DMS153 treated with DMSO at 0.1 percent for 48 hours (cell line): ENCODE results near the gene ADAMTS4.

ENCODE experiments used
- DNase-seq: peaks from one replicate; lab custom pipeline; 2025; ENCODE audit not compliant: unreplicated experiment; lab: John Stamatoyannopoulos, UW

ADAMTS4 gene

DNA sequence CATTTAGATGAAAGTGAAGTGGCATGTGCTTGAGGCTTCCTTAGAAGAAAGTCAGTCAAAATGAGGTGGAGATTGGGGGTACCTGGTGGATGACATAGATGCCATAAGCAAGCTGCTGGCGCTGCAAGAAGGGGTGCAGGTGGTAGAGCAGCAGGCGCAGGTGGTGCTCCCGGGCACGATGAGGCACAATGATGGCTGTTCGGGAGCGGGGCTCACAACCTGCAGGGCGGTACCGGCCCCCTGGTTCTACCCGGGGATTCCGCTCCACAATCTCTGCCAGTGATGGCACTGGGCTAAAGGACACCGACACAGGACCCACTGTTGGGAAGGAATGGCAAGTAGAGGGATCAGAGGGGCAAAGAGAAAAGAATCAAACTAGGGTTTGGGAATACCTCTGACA, 23.9 kb downstream of the ADAMTS4 start:
- DNase-seq = no peak

DNA sequence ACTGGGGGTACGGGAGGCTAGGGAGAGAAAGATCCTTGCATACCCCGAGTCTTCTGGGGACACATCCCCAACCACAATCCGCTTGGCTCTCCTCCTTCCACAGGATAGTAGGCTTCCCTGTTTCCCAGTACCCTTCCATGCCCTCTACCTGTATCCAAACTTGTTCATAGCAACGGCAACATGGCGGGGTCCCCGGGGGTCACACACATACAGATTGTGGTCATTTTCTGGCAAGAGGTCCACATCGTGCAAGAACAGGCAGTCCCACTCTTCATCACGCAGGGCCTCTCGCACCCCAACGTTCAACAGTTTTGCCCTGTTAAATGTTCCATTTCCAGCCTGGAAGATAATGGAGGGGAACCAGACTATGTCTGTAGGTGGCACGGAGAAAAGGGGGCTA, 25.1 kb downstream of the ADAMTS4 start:
- no peak for DNase-seq

DNA sequence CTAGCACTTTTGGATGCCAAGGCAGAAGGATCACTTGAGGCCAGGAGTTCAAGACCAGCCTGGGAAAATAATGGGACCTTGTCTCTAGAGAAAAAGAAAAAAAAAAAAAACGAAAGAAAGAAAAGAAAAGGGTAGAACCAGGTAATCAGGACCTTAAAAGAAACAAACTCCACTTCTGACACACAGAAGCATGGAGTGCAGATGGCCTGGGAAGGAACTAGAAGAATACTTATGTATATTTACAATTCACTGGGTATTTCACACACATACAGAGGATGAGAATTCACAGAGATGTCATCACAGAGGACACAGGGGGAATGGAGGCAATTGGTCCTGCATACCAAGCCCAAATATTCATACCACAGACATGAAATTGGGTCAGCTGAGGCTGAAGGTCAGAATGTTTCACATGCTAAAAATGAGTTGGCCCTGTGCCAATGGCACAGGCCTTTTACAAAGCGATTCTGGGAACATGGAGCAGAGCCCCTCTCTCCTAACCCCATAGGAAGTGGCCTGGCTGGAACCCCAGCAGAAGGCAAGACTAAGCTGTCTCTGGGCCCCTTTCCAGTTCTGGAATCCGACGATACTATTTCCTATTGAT, 26.0 kb downstream of the ADAMTS4 start:
- no peak for DNase-seq

DNA sequence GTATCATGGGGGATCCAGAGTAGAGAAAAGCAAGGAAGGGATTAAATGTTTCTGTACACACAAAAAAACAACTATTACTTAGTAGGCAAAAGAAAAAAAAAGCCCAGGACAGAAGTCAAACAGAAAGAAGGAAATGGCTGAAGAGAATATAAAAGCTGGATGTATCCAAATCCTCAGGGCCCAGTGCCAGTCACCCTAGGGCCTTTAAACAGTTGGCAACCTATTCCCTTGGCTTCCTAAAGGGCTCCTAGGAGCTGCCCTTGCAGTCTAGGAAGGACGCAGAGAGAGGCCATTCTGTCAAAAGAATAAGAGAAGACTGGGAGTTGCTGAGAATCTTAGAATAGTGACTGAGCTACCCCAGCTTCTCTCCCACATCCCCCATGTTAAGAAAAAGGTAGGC, 26.5 kb downstream of the ADAMTS4 start:
- no peak for DNase-seq

GRCh38 chr1:161171696-161172095, 27.2 kb downstream of the ADAMTS4 start:
- DNase-seq = no peak

DNA sequence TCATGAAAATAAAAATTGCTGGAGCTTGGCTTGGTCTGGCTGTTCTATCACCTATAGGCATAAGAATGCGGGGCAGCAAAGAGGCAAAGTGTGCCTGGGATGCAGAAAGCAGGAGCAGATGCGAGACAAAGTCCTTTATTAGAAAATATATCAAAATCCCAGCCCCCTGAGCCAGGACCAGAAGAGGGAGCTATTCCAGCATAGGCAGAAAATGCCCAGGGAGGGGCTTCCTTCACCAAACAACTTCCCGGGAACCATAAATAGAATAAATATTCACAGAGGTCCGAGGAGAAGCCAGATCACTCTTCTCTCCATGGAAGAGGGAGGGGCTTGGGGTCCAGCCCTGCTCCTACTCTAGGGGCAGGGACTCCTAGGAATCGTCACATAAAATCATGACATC, 27.7 kb downstream of the ADAMTS4 start:
- no peak for DNase-seq

- DNase-seq = no peak
Measured at GRCh38 chr1:161168906-161169305, 29.9 kb downstream of the ADAMTS4 start.

DNA sequence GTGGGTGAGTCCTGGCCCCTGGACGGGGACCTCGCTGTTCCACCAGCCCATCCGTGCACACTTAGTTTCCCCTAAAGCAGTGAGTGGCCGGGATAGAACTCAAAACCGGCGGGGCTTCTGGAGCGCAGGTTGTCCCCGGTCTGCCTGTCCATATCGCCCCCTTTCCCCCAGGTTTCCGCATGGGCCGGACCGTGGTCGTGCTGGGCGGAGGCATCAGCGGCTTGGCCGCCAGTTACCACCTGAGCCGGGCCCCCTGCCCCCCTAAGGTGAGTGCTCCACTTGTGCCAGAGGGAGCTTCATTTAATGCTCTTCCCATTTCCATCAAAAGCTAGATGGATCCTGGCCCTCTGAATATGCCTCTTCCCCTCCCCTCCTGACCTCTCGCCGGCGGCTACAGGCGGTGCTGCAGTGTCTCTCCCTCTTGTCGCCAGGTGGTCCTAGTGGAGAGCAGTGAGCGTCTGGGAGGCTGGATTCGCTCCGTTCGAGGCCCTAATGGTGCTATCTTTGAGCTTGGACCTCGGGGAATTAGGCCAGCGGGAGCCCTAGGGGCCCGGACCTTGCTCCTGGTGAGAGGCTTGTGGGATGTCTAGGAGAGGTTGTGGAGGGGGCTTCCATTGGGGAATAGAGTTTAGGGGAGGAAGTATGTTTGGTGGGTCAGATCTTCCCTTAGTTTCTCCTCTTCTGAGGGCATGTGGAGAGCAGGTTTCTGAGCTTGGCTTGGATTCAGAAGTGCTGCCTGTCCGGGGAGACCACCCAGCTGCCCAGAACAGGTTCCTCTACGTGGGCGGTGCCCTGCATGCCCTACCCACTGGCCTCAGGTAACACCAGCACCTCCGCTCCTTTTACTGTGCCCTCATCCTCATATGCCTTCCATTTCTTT, 31.9 kb downstream of the ADAMTS4 start:
- DNase-seq = no peak

DNA sequence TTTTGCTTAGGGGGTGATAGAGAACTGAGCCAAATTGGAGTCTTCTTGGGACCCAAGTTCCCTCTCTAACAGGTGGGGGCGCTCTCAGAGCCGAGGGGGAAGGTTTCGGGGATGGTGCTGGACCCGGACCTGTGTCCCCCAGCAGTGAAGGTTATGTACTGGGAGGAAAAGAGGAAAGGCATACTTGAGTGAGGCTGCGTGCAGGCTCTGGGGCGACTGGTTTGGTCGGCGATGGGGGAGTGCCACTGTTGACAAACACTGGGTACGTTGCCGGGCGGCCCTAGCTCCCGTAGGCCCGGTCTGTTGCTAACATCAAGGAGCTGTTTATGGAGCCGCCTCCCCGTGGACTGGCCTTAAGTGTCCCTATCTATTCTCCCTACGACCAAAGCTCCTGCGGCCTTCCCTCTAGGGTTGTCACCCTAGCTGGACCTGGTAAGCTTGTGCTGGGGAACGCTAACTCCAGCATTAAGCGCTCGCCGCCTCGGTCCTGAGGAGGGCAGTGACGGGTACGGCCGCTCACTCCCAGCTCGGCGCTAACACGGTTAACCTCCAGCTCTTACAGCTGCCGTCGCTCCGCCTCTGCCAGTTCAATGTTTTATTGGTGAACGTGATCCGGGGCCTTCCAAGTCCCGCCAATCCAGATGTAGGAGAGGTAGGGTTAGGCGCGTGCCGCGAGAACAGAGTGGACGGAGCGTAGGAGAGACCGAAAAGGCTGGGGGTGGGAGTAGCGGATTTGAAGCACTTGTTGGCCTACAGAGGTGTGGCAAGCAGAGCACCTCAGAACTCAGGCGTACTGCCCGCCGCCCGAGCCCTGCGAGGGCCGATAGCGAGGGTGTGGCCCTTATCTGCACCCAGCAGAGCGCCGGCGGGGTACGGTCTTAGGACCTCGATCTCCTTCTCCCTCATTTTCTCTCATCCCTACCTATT, 32.8 kb downstream of the ADAMTS4 start, which contains the start of gene PPOX:
Gene PPOX (plus strand): TSS at position 685 of the 927 bp plus-strand sequence. CDS start 422 bp downstream, outside the sequence.
- peak; percentile 100 for DNase-seq

DNA sequence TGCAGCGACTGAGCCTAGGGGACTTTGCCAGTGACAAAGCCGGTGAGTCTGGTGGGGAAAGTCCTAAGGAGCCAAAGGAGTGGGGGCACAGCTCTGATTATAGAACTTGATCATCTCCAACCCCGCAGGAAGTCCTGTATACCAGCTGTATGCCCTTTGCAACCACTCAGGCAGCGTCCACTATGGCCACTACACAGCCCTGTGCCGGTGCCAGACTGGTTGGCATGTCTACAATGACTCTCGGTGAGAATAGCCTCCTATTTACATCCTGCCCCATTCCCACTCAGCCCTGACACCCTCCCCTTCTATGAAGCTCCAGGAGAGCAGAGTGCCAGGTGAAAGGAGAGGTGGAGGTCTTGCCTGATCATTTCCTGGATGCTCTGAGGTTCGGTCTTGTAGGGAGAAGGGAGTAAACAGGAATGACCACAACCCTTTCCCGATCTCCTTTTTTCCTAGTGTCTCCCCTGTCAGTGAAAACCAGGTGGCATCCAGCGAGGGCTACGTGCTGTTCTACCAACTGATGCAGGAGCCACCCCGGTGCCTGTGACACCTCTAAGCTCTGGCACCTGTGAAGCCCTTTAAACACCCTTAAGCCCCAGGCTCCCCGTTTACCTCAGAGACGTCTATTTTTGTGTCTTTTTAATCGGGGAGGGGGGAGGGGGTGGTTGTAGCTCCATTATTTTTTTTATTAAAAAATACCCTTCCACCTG, 33.8 kb downstream of the ADAMTS4 start:
- no peak for DNase-seq

- DNase-seq = no peak
Measured at GRCh38 chr1:161163793-161164192, 35.1 kb downstream of the ADAMTS4 start.

DNA sequence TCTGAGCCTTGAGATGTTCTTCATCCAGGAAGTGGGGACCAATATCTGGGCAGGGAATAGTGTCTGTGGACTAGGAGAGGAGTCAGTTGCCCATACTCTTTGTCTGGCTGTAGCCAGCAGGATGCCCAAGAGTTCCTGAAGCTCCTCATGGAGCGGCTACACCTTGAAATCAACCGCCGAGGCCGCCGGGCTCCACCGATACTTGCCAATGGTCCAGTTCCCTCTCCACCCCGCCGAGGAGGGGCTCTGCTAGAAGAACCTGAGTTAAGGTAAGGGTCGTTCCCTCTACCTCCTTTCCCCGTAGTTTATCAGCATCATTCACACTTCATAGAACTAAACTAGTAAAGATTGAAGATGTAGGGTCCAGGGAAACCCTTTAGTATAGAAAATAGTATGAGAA, 36.0 kb downstream of the ADAMTS4 start:
- DNase-seq = no peak

GRCh38 chr1:161162052-161162451, 36.8 kb downstream of the ADAMTS4 start:
- no peak for DNase-seq

- no peak for DNase-seq
Measured at GRCh38 chr1:161161652-161162051, 37.2 kb downstream of the ADAMTS4 start.

- no peak for DNase-seq
Measured at GRCh38 chr1:161160671-161161145, 38.1 kb downstream of the ADAMTS4 start.

DNA sequence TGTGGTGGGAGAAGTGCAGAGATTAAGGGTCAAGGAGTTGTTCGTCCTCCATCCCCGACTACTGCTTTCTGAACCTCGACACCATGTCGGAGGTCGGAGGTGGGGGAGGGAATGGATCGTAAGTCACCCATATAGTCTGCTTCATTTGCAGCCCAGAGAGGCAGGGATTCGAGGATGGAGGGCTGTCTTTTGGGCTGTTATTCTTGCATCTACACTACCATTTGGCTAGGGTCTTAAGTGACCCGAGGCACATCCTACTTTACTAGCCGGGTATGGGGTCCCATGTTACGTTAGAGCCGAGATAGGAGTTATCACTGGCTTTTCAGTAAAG, 39.0 kb downstream of the ADAMTS4 start:
- no peak for DNase-seq

- peak; percentile 96 for DNase-seq
Measured at GRCh38 chr1:161159087-161159912, 39.6 kb downstream of the ADAMTS4 start, which contains the start of gene USP21. Gene USP21, plus strand, starts transcription at chr1:161159500. Its CDS starts 1,141 bp downstream, at chr1:161160641.

GRCh38 chr1:161158316-161159010, 40.4 kb downstream of the ADAMTS4 start:
- no peak for DNase-seq

DNA sequence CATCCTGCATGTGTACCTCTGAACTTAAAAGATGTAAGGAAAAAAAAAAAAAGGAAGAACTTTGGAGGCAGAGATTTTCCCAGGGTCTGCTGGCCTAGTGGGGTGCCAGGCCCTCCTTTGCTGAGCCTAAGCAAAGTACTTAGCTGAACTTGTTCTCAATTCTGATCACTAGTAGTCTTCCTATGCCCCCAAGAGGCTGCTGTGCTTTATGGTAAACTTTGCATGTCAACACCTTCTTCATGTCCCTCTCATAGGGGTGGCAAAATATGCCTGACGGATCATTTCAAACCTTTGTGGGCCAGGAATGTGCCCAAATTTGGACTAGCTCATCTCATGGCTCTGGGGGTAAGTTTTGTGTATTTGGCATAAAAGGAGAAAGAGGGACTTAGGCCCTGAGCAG, 41.0 kb downstream of the ADAMTS4 start:
- DNase-seq = no peak
